Measurements from ENCODE around the gene SRGAP1. TPM values are rescaled to one million over a fixed set of nuclear protein-coding genes. Genes with fewer than 3 reads are reported as not detected.

Gene SRGAP1
- total RNA-seq, 1 experiment from 2014 or later, result 28.3 TPM

GRCh38 chr12:63929426-63929825 lies 84.9 kb downstream of the SRGAP1 start:
- TF ChIP-seq, protein P1, sequence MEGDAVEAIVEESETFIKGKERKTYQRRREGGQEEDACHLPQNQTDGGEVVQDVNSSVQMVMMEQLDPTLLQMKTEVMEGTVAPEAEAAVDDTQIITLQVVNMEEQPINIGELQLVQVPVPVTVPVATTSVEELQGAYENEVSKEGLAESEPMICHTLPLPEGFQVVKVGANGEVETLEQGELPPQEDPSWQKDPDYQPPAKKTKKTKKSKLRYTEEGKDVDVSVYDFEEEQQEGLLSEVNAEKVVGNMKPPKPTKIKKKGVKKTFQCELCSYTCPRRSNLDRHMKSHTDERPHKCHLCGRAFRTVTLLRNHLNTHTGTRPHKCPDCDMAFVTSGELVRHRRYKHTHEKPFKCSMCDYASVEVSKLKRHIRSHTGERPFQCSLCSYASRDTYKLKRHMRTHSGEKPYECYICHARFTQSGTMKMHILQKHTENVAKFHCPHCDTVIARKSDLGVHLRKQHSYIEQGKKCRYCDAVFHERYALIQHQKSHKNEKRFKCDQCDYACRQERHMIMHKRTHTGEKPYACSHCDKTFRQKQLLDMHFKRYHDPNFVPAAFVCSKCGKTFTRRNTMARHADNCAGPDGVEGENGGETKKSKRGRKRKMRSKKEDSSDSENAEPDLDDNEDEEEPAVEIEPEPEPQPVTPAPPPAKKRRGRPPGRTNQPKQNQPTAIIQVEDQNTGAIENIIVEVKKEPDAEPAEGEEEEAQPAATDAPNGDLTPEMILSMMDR (IDR thresholded peaks at IDR 0.05; ENCODE audit: unreplicated experiment), result no peak
- intact Hi-C loops (cut with micrococcal nuclease; ENCODE audit: unreplicated experiment), result no loop called here
- no peak overlapping the region for H3K4me3 Mint-ChIP-seq (ENCODE audit: low read depth, unreplicated experiment)
- no peak for DNase-seq
- H3K9me3 Mint-ChIP-seq (ENCODE audit: low read depth, unreplicated experiment), result no peaks in the 10 kb centered on the region
- no peaks in the 10 kb centered on the region for H3K36me3 Mint-ChIP-seq (ENCODE audit: insufficient read depth, unreplicated experiment)
- no TSS peak for BruUV-seq (replicated peaks)
- H3K27me3 Mint-ChIP-seq (ENCODE audit: unreplicated experiment), result no peaks in the 10 kb centered on the region
- CTCF ChIA-PET, result no interaction called here
- H3K27ac Mint-ChIP-seq (ENCODE audit: unreplicated experiment), result no peak overlapping the region
- peaks cover 15% of the 10 kb centered on the region for H3K4me1 Mint-ChIP-seq (ENCODE audit: low read depth, unreplicated experiment)

- Mint-ChIP-seq H3K9me3 (ENCODE audit: low read depth, unreplicated experiment) (no peaks in the 10 kb centered on the region), H3K27me3 (ENCODE audit: unreplicated experiment) (no peaks in the 10 kb centered on the region), H3K36me3 (ENCODE audit: insufficient read depth, unreplicated experiment) (no peaks in the 10 kb centered on the region), H3K4me3 (ENCODE audit: low read depth, unreplicated experiment) (no peak overlapping the region), H3K4me1 (ENCODE audit: low read depth, unreplicated experiment) (peaks cover 21% of the 10 kb centered on the region), H3K27ac (ENCODE audit: unreplicated experiment) (no peak overlapping the region)
- no peak for DNase-seq
- CTCF ChIA-PET, result no interaction called here
- TF ChIP-seq, protein P1 (IDR thresholded peaks at IDR 0.05; ENCODE audit: unreplicated experiment), result no peak
- BruUV-seq (replicated peaks), result no TSS peak
- intact Hi-C loops (cut with micrococcal nuclease; ENCODE audit: unreplicated experiment), result no loop called here
Observed at GRCh38 chr12:63930971-63931370, 86.5 kb downstream of the SRGAP1 start.

DNA sequence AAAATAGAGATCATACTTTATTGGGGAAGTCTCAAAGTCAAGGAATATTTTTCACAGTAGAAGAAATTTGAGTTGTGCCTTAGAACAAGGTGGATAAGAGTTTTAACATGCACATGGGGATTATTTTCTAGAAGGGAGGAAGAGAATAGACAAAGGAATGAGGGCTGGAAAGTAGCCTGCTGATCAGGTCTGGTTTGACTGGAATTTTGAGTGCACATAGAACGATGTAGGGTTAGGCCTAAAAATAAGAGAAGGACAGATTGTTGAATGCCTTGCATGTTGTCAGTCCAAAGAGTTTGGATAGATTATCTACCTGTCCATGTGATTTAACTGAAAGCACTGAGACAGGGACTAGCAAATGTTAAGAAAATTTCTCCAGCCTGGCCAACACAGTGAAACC lies 87.2 kb downstream of the SRGAP1 start:
- no peak overlapping the region for H3K27ac Mint-ChIP-seq (ENCODE audit: unreplicated experiment)
- H3K27me3 Mint-ChIP-seq (ENCODE audit: unreplicated experiment), result no peaks in the 10 kb centered on the region
- TF ChIP-seq, protein P1 (IDR thresholded peaks at IDR 0.05; ENCODE audit: unreplicated experiment), result no peak
- no peaks in the 10 kb centered on the region for H3K9me3 Mint-ChIP-seq (ENCODE audit: low read depth, unreplicated experiment)
- CTCF ChIA-PET, result no interaction called here
- intact Hi-C loops (cut with micrococcal nuclease; ENCODE audit: unreplicated experiment), result no loop called here
- no TSS peak for BruUV-seq (replicated peaks)
- peaks cover 21% of the 10 kb centered on the region for H3K4me1 Mint-ChIP-seq (ENCODE audit: low read depth, unreplicated experiment)
- no peak overlapping the region for H3K4me3 Mint-ChIP-seq (ENCODE audit: low read depth, unreplicated experiment)
- DNase-seq, result no peak
- H3K36me3 Mint-ChIP-seq (ENCODE audit: insufficient read depth, unreplicated experiment), result no peaks in the 10 kb centered on the region

- H3K4me3 Mint-ChIP-seq (ENCODE audit: low read depth, unreplicated experiment), result no peak overlapping the region
- intact Hi-C loops (cut with micrococcal nuclease; ENCODE audit: unreplicated experiment), result no loop called here
- H3K36me3 Mint-ChIP-seq (ENCODE audit: insufficient read depth, unreplicated experiment), result no peaks in the 10 kb centered on the region
- H3K9me3 Mint-ChIP-seq (ENCODE audit: low read depth, unreplicated experiment), result no peaks in the 10 kb centered on the region
- H3K27me3 Mint-ChIP-seq (ENCODE audit: unreplicated experiment), result no peaks in the 10 kb centered on the region
- TF ChIP-seq, protein P1 (IDR thresholded peaks at IDR 0.05; ENCODE audit: unreplicated experiment), result no peak
- no peak overlapping the region for H3K27ac Mint-ChIP-seq (ENCODE audit: unreplicated experiment)
- H3K4me1 Mint-ChIP-seq (ENCODE audit: low read depth, unreplicated experiment), result peaks cover 21% of the 10 kb centered on the region
- no TSS peak for BruUV-seq (replicated peaks)
- CTCF ChIA-PET, result interaction anchor here (1.1 kb wide), 1 partner anchor 72 kb away, joined by 3 read pairs; no protein-coding TSS in a partner anchor
- DNase-seq, result no peak
Observed at GRCh38 chr12:63934936-63935335, 90.4 kb downstream of the SRGAP1 start.
